BJ (cell line): ENCODE data around the gene TNS1. TPM values are rescaled to one million over a fixed set of nuclear protein-coding genes. Genes with fewer than 3 reads are reported as not detected.

Experiments used
- CTCF ChIA-PET: fragments of 350-600 bp; formaldehyde crosslinking; extraction: SDS; loops from one replicate; lab custom pipeline; 2021; ENCODE audit warnings: antibody characterized with exemption, inconsistent platforms; lab: Yijun Ruan, JAX
- POLR2A ChIA-PET: fragments of 300-600 bp; sonication (Branson Sonifier 250); formaldehyde crosslinking; extraction: SDS; loops from one replicate; lab custom pipeline; 2021; ENCODE audit warnings: antibody characterized with exemption; lab: Charles Lee
- DNase-seq: peaks from one replicate; pipeline ENCODE4 v3.0.0-alpha.2; 2011; ENCODE audit warnings: low read depth
- H3K27me3 ChIP-seq: 2 replicates; pipeline ENCODE4 v1.6.0; 2011; ENCODE audit warnings: low read length; ENCODE audit not compliant: control insufficient read depth, insufficient read depth
- H3K36me3 ChIP-seq: 2 replicates; pipeline ENCODE4 v1.5.1; 2011; ENCODE audit warnings: low read length; ENCODE audit not compliant: control insufficient read depth, insufficient read depth
- H3K4me3 ChIP-seq: 2 replicates; pipeline ENCODE4 v1.5.1; 2011; ENCODE audit warnings: low read depth, mild to moderate bottlenecking, control low read depth, low read length
- polyA plus RNA-seq: library from polyadenylated mRNA; depleted of rRNA; stranded (reverse); fragments of >200 nt; gene quantifications from 2 replicates; pipeline ENCODE4 v1.2.3, GENCODE V29; 2011
- TF ChIP-seq, protein P1 (sequence below): IDR thresholded peaks from 2 replicates; pipeline ENCODE4 v1.5.1; 2011; ENCODE audit warnings: low read depth, mild to moderate bottlenecking, control low read depth, inconsistent platforms, low read length, moderate library complexity; ENCODE audit not compliant: insufficient read depth

The TNS1 gene
- polyA plus RNA-seq, 1 experiment: 35.6 TPM

DNA sequence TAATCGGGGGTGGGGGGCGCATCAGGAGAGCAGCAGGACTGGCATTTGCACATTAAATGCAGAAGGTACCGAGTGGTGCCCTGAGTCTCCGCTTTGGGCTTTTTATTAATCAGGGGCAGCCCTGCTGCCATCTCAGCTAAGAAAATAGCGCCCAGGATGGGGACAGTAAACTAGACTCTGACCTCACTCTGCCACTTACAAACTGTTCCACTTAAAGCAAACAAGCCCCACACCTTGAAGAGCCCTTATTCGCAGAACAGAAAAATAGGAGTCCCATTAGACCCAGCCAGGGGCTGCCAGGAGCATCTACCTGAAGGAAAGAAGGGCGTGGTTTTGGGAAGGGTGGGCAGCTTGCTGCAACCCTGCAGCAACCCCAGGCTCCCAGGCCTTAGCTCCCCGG is 165.3 kb downstream of the TNS1 start:
- CTCF ChIA-PET: interaction anchor here (0.7 to 2.5 kb wide), 3 partner anchors 12 to 1649 kb away, joined by 3 to 10 read pairs (median 3); no protein-coding TSS in a partner anchor
- TF ChIP-seq, protein P1, sequence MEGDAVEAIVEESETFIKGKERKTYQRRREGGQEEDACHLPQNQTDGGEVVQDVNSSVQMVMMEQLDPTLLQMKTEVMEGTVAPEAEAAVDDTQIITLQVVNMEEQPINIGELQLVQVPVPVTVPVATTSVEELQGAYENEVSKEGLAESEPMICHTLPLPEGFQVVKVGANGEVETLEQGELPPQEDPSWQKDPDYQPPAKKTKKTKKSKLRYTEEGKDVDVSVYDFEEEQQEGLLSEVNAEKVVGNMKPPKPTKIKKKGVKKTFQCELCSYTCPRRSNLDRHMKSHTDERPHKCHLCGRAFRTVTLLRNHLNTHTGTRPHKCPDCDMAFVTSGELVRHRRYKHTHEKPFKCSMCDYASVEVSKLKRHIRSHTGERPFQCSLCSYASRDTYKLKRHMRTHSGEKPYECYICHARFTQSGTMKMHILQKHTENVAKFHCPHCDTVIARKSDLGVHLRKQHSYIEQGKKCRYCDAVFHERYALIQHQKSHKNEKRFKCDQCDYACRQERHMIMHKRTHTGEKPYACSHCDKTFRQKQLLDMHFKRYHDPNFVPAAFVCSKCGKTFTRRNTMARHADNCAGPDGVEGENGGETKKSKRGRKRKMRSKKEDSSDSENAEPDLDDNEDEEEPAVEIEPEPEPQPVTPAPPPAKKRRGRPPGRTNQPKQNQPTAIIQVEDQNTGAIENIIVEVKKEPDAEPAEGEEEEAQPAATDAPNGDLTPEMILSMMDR: no peak

DNA sequence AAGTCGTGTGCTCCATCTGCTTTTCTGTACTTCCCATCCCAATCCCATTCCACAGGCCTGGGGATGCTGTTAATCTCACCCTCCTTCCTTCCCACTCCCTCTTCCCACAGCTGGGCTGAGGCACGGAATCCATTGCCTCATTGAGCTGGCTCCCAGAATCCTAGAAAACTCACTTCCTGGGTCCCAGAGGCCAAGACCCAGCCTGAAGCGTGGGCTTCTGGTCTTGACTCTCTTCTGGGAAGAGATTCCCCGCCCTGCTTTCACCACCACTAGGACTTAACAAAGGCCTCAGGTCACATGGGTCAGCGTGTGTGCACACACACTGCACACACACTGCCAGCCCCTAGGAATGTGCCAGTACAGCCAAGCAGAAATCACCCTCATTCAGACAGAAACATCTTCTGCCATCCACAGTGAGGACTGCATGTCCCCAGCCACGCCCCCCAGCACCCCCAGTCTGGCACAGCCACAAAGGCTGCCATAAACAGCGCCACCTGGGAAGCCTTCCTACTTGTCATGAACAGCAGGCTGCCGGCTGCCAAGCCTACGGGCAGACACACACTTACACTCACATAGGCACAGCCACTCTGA is 165.8 kb downstream of the TNS1 start:
- CTCF ChIA-PET: interaction anchor here (0.7 to 2.5 kb wide), 6 partner anchors 9 to 1648 kb away, joined by 3 to 10 read pairs (median 3); no protein-coding TSS in a partner anchor

More for the DNA sequence above, 165.3 kb downstream of the TNS1 start:
- no peaks in the 10 kb centered on the region for H3K27me3 ChIP-seq
- no peak for DNase-seq
- POLR2A ChIA-PET: no interaction called here
- H3K4me3 ChIP-seq: no peak overlapping the region
- H3K36me3 ChIP-seq: peaks cover 28% of the 10 kb centered on the region

DNA sequence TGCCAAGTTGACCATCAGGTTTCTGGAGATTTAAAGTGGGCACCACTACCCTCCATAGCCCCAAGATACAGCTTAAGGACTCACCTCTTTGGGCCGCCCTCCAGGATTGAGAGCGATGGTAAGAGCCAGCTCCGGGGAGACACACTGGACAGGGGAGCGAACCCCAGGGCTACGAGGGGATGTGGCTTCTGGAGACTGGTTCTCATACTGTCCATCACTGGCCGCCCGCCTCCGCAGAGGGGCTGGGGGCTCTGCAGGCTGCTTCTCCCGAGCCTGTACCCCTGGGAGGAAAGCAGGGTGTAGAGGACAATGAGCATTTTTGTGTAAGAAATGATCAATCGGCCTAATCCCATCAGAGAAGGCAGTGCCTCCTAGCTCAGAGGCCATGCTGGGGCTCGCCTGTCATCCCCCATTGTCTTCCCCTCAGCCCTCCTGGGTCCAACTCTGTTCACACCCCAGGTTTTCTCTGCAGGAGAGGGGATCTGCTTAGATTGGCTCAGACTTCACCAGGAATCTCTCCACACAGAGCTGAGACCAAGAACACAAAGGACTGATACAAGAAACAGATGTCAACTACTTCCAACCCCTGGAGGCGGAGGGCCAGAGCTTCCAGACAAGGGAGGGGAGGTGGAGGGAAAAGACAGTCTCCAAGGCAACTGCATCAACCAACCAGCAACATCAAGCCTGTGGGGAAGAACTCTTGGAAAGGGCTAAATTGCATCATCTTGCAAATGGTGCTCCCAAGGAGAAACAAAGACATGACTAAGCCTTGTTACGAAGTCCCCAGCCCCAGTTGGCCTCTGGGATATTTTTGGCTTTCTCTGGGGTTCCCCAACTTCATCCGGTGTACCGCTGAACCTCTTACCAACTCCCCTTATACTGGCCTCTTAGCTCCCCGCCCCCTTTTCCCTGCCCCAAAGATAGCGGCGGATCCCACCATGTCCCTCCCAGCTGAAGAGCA is 166.6 kb downstream of the TNS1 start:
- TF ChIP-seq, protein P1: no peak
- POLR2A ChIA-PET: interaction anchor here (0.6 kb wide), 1 partner anchor 298 kb away, joined by 3 read pairs; no protein-coding TSS in a partner anchor
- Histone ChIP-seq H3K4me3 (no peak overlapping the region), H3K27me3 (no peaks in the 10 kb centered on the region), H3K36me3 (peaks cover 31% of the 10 kb centered on the region)
- peak; percentile 92 for DNase-seq
- CTCF ChIA-PET: interaction anchor here (0.8 to 2.5 kb wide), 5 partner anchors 9 to 158 kb away, joined by 3 to 10 read pairs (median 3); no protein-coding TSS in a partner anchor

More for the DNA sequence above, 165.8 kb downstream of the TNS1 start:
- Histone ChIP-seq H3K36me3 (peaks cover 30% of the 10 kb centered on the region), H3K27me3 (no peaks in the 10 kb centered on the region), H3K4me3 (no peak overlapping the region)
- peak; percentile 7 for DNase-seq
- TF ChIP-seq, protein P1: peak; percentile 39
- POLR2A ChIA-PET: interaction anchor here (0.6 kb wide), 1 partner anchor 298 kb away, joined by 3 read pairs; no protein-coding TSS in a partner anchor

DNA sequence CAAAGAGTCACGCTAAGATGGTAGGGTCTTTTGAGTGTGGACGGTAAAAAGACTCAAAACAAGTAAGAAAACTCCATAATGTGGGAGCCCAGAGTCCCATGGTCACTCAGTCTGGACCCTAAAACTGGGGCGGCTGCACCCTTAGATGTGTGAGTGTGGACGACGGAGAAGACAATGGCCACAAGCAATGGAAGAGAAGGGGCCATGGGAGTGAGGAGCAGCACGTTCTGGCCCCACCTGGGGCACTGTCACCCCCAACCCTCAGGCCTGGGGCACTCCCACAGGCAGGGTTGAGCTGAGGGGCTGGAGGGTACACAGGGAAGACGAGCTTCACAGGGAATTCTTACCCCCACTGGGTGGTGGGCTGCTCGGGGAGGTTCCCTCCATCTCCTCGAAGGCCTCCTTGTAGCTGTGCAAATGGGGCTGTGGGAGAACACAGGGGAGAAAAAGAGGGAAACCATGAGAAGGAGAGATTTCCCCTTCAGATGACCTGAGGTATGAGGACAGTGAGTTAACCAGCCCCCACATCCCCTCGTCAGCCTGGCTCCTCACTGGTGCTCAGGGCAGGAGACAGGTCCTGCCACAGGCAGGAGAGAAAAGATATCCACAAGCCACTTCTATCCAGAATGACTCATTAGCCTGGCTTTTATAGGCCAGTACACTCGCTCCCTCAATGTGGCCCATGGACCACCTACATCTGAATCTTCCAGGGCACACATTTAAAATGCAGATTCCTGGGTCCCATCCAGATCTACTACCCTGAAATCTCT is 167.9 kb downstream of the TNS1 start:
- ChIA-PET POLR2A (no interaction called here), CTCF (interaction anchor here (0.6 to 2.5 kb wide), 2 partner anchors 15 to 55 kb away, joined by 3 to 10 read pairs; no protein-coding TSS in a partner anchor)
- H3K4me3 ChIP-seq: no peak overlapping the region
- no peak for DNase-seq
- H3K27me3 ChIP-seq: no peaks in the 10 kb centered on the region
- TF ChIP-seq, protein P1: no peak
- H3K36me3 ChIP-seq: peaks cover 43% of the 10 kb centered on the region
